Superior temporal gyrus (tissue), 1 donor: ENCODE results near the gene DGCR6.
"Not testable (repeated sequence)": the region's sequence is repeated elsewhere in the genome, so short reads cannot be mapped to it uniquely, and the experiment has no call there.

Source experiments
- DNase-seq: peaks from one replicate; pipeline ENCODE4 v3.0.0-alpha.2; 2016; ENCODE audit errors: extremely low spot score

DGCR6 gene

DNA sequence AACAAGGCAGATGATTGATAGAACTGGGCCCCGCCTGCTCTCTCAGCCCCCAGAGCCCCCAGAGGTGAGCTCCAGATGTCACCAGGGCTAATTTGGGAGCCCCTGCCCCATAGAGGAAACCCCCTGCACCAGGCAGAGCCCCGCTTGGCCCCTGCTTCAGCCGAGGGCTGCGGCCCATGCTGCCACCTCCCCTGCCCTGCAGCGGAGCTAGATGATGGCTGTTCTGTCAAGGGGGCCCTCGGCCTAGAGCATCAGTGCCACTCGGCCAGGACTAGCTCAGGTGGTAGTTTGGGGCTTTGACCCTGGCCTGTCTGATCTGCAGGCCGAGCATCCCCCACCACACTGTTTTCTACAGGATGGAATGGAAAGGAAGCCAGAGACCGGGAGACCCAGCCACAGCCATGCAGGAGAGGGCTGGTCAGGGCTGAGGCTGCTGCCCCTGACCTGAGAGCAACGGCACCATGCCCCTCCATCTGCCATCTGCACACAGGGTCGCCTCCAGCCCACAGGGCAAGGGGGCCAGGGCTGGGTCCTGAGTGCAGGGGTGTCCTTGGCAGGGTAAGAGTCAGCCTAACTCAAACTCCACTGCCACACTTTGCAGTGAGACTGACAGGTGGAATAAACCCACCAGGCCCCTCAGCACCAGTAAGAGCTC, 54.2 kb downstream of the DGCR6 start:
- not testable (repeated sequence) for DNase-seq

DNA sequence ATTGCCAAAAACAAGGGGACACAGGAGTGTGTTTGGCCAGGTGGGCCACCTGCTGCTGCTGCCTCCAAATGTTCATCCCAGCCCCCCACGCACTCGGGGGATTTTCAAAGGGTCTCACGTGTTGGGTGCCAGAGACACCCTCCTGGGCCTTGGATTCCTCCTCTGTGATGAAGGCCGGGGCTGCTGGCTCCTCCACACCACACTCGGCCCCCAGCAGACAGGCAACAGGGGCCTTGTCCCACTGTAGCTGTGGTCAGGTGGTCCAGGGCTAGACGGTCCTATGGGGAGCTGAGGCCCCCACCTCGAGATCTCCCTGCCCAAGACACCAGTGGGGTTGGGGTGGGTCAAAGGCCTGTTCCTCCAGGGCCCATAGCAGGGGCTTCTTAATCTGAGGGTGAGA, 55.1 kb downstream of the DGCR6 start:
- DNase-seq = not testable (repeated sequence)
